GM19025 (cell line): ENCODE measurements around the gene HOMER1.

Source experiments
- ATAC-seq: cut with Tn5 transposase; IDR thresholded peaks from one replicate; pipeline ENCODE4 v1.9.1; 2021; ENCODE audit warnings: mild to moderate bottlenecking, low read depth, moderate library complexity; ENCODE audit not compliant: unreplicated experiment

The HOMER1 gene, protein sequence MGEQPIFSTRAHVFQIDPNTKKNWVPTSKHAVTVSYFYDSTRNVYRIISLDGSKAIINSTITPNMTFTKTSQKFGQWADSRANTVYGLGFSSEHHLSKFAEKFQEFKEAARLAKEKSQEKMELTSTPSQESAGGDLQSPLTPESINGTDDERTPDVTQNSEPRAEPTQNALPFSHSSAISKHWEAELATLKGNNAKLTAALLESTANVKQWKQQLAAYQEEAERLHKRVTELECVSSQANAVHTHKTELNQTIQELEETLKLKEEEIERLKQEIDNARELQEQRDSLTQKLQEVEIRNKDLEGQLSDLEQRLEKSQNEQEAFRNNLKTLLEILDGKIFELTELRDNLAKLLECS

GRCh38 chr5:79513704-79514390 lies at the start of gene HOMER1:
Gene HOMER1 (minus strand): TSS chr5:79514134. CDS start chr5:79512774, 1,360 bp downstream.
- peak; percentile 74 for ATAC-seq

- ATAC-seq, result no peak
Measured at GRCh38 chr5:79563247-79563590, 49.3 kb upstream of the HOMER1 start.

GRCh38 chr5:79562351-79563246 lies 48.7 kb upstream of the HOMER1 start:
- no peak for ATAC-seq

GRCh38 chr5:79561525-79561893 lies 47.6 kb upstream of the HOMER1 start:
- peak; percentile 42 for ATAC-seq

DNA sequence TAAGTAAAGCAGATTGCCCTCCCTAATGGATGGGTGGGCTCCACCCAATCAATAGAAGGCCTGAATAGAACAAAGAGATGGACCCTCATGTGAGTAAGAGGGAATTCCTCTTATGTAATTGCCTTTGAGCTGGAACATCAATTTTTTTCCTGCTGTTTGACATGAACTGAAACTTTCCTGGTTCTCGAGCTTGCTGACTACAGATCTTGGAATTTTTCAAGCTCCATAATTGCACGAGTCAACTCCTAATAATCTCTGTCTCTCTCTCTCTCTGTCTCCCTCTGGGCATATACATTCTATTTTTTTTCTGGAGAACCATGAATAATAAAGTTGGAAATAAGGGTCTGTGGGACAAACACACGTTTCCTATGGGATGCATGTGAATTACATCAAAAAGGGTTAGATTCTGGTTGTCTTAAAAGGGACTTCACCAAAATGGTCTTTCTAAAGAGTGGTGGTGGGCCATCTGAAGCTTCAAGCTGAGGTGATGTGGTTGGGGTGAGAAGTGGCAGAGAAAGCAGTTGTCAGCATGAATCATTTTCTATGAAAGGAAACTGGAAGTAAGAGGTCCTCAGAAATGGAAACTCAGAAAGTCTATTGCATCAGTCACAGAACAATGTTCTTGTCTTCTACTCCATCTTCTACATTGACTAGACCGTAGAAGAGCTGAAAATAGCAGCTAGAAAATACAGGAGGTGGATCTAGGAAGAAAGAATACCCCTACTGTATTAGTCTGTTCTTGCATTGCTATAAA lies 47.0 kb upstream of the HOMER1 start:
- ATAC-seq, result peak; percentile 77

DNA sequence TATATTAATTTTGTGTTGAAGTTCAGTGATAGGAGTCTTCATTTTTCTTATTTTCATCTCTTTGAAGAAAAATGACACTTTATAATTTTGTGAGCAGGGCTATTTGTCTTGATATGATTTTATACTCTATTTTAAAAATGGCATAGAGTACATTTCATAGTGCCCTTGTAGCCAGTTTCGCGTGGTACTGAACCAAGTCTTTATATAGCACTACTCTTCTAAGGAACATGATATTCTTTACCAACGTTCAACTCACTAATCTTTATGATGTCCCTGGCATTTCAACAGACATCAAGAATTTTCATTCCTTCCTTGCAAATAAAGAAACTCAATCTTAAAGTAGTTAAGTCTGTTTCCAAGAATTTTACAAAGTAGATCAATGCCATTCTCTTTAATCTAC lies 41.5 kb upstream of the HOMER1 start:
- ATAC-seq, result no peak

DNA sequence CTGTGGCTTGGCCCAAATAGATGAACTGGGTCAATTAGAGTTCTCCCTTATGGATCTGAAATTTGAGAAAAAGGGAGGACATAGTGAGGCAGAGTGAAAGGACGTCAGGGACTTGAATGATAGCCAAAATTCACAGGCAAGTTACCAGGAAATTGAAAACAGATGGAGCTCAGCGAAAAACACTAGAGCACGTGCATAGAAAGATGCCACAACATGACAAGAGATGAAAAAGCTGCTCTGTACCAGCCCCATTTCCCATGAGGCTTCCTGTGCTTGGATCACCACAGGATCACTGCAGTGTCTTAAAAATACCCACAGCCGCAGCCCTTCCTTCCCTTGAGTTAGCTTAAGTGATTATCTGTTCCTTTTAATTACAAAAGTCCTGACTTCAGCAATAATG lies 39.0 kb upstream of the HOMER1 start:
- no peak for ATAC-seq

DNA sequence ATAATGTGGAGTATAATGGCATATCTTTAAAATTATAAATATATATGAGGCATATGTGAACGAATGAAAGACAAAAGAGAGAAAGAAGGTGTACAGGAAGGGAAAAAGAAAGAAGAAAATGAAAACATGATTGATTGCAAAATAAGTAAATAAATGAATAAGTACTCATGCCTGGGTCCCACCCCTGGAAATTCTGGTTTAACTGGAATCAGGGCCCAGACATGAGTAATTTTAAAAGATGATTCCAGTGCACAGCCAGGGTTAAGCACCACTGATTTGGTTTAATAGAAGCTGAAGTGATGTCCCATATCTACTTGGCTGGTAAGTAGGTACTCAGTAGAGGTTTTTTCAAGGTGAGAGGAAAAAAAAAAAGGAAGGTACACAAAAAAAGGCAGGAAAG lies 34.0 kb upstream of the HOMER1 start:
- no peak for ATAC-seq

DNA sequence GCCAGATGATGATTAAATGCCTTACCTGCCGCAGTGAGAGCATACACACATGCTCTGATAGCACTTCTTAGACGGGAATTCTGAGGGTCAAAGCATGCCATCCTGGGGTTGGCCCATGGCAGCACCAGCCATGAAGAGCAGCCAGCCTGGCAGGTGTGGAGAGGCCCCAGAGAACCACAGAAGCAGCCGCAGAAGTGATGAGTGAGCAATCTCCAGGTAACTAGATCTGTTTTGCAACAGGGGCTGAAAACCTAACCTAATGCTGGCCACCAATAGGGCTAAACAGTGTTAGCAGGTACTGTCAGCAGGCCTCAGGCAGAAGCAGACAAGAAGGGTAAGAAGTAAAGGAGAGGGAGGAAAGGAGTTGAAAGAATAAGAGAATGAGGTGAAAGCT lies 33.5 kb upstream of the HOMER1 start:
- ATAC-seq, result no peak

- ATAC-seq, result no peak
Measured at GRCh38 chr5:79546782-79547428, 33.0 kb upstream of the HOMER1 start.

DNA sequence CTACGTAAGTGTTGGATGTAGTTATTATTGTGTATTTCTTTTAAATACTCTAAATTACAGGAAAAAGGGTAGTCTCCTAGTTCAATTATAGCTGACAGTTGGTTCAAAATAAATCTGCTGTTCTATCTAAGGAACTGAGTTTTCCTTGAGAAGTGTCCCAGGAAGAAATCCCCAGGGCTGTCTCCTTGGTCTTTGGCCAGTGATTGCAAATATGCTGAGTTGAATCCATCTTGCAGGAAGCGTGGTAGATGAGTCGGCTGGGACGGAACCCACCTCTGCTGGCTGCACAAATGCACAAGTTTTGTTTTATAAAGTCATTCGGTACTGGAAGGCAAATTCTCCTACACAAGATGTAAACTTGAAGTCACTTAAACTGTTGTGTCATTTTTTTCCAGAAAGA lies 30.2 kb upstream of the HOMER1 start:
- ATAC-seq, result no peak

GRCh38 chr5:79540939-79541338 lies 27.0 kb upstream of the HOMER1 start:
- no peak for ATAC-seq

DNA sequence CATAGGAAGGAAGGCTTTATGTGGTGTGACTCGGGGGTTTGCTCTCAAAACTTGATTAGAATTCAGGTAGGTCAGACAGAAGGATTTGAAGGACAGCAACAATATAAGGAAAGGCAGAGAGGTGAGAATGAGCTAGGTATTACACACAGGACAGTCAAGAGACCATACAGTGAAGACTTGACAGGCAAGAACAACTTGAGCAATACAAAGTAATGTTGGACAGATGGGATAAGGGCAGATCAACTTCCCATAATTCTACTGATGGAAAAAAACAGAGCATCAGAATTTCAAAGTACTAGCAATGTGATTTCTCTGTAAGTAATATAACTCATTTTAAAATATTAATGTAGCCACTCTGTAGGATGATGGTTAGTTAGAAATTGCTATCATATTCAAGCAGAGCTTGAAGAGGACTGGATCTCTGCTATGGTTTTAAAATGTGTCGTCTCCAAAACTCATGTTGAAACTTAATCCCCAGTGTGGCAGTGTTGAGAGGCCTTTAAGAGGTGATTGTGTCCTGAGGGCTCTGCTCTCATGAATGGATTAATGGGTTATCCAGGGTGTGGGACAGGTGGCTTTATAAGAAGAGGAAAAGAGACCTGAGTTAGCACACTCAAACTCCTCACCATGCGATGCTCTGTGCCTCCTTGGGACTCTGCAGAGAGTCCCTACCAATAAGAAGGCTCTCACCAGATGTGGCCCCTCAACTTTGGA lies 22.4 kb upstream of the HOMER1 start:
- no peak for ATAC-seq

DNA sequence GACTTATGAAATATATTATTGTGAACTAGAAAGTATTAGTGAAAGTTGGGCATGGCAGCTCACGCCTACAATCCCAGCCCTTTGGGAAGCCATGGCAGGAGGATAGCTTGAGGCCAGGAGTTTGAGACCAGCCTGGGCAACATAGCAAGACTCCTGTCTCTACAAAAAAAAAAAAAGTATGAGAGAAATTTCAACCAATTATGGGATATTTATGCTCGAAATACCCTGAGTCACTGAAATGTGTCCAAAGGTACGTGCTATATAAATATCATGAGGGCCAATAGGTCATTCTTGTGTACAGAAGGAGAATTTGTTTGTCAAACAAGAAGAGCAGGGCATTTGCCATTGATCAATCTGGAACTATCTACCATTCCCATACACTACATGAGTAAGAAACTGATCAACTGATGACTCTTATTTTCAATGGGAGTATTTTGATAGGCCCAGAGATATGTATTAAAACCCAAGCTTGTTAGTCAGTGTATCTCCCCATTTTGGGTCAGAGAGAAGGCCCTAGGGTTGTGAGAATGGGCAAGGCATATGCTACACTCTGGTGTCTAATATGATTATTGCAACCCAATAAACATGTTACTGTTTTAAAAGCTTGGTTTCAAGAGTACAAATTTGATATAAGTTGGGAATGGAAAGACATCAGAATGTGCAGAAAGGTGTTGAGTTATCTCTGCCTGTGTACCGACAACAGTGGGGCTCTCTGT lies 21.7 kb upstream of the HOMER1 start:
- ATAC-seq, result no peak

DNA sequence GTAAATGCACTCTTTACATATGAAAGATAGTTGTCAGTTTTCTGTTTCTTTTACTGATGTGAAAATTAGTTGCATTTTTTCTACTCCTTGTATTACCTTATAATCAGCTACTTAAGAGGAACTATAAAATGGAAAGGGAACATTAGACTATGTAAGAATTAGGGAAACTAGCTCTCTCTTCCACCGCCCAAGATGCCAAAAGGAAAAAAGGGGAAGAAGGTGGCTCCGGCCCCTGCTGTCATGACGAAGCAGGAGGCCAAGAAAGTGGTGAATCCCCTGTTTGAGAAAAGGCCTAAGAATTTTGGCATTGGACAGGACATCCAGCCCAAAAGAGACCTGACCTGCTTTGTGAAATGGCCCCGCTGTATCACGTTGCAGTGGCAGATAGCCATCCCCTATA lies 15.2 kb upstream of the HOMER1 start:
- ATAC-seq, result no peak

- no peak for ATAC-seq
Measured at GRCh38 chr5:79527431-79527830, 13.5 kb upstream of the HOMER1 start.

- no peak for ATAC-seq
Measured at GRCh38 chr5:79526928-79527327, 13.0 kb upstream of the HOMER1 start.

DNA sequence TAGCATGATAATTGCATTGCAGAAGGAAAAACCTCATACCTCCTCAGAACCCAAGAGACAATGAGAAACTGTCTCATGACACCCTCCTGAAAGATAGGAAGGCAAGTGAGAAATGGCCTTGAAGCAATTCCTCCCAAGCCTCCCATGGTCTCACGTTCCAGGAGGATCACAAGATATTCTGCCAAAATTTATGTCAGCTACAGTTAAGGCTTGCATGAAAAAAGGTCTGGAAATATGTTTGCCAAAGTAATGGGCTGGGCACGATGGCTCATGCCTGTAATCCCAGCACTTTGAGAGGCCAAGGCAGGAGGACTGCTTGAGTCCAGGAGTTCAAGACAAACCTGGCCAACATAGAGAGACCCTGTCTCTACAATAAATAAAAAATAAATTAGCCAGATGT lies 12.6 kb upstream of the HOMER1 start:
- ATAC-seq, result no peak

GRCh38 chr5:79521156-79521555 lies 7.2 kb upstream of the HOMER1 start:
- ATAC-seq, result no peak
